ENCODE data around the gene GLI1.
"Not testable (repeated sequence)": the region's sequence is repeated elsewhere in the genome, so short reads cannot be mapped to it uniquely, and the experiment has no call there.

The GLI1 gene

GRCh38 chr12:57513266-57513665 is 53.7 kb downstream of the GLI1 start:
- no peak for DNase-seq (ENCODE audit: low read depth, low spot score)
- H3K4me3 ChIP-seq (ENCODE audit: low read length) = no peak overlapping the region

GRCh38 chr12:57513677-57514076 is 54.1 kb downstream of the GLI1 start:
- not testable (repeated sequence) for DNase-seq (ENCODE audit: low read depth, low spot score); H3K4me3 ChIP-seq (ENCODE audit: low read length)

GRCh38 chr12:57514246-57514645 is 54.7 kb downstream of the GLI1 start:
- not testable (repeated sequence) for H3K4me3 ChIP-seq (ENCODE audit: low read length); DNase-seq (ENCODE audit: low read depth, low spot score)

GRCh38 chr12:57514720-57515407 is 55.3 kb downstream of the GLI1 start:
- no peak overlapping the region for H3K4me3 ChIP-seq (ENCODE audit: low read length)
- DNase-seq (ENCODE audit: low read depth, low spot score) = no peak

- no peak overlapping the region for H3K4me3 ChIP-seq (ENCODE audit: low read length)
- DNase-seq (ENCODE audit: low read depth, low spot score) = no peak
These were observed 55.9 kb downstream of the GLI1 start for GRCh38 chr12:57515408-57515933.

- no peak overlapping the region for H3K4me3 ChIP-seq (ENCODE audit: low read length)
- DNase-seq (ENCODE audit: low read depth, low spot score) = no peak
These were observed 56.5 kb downstream of the GLI1 start for GRCh38 chr12:57515934-57516541.

- no peak overlapping the region for H3K4me3 ChIP-seq (ENCODE audit: low read length)
- DNase-seq (ENCODE audit: low read depth, low spot score) = no peak
These were observed 57.1 kb downstream of the GLI1 start for GRCh38 chr12:57516617-57517153.

GRCh38 chr12:57517187-57517586 is 57.6 kb downstream of the GLI1 start:
- no peak for DNase-seq (ENCODE audit: low read depth, low spot score)
- H3K4me3 ChIP-seq (ENCODE audit: low read length) = no peak overlapping the region

GRCh38 chr12:57517718-57518117 is 58.1 kb downstream of the GLI1 start:
- DNase-seq (ENCODE audit: low read depth, low spot score); H3K4me3 ChIP-seq (ENCODE audit: low read length): not testable (repeated sequence)

GRCh38 chr12:57518176-57518919 is 58.8 kb downstream of the GLI1 start:
- no peak overlapping the region for H3K4me3 ChIP-seq (ENCODE audit: low read length)
- DNase-seq (ENCODE audit: low read depth, low spot score) = no peak

- H3K4me3 ChIP-seq (ENCODE audit: low read length) = peak overlapping the region; percentile 90
- DNase-seq (ENCODE audit: low read depth, low spot score) = no peak
These were observed 59.6 kb downstream of the GLI1 start for GRCh38 chr12:57518920-57519795.

- no peak for DNase-seq (ENCODE audit: low read depth, low spot score)
- H3K4me3 ChIP-seq (ENCODE audit: low read length) = peak overlapping the region; percentile 90
These were observed 60.1 kb downstream of the GLI1 start for GRCh38 chr12:57519796-57520052.

GRCh38 chr12:57520053-57520818 is 60.7 kb downstream of the GLI1 start, which contains the start of gene DDIT3:
Gene DDIT3 (minus strand): TSS chr12:57520514. CDS start chr12:57517406, 3,108 bp downstream.
- DNase-seq (ENCODE audit: low read depth, low spot score) = peak; percentile 97
- peak within 1 kb of the TSS; percentile 90 for H3K4me3 ChIP-seq (ENCODE audit: low read length)

GRCh38 chr12:57521525-57522010 is 62.0 kb downstream of the GLI1 start:
- no peak for DNase-seq (ENCODE audit: low read depth, low spot score)
- H3K4me3 ChIP-seq (ENCODE audit: low read length) = peak overlapping the region; percentile 64
